PFSK-1 (cell line): Measurements from ENCODE around the gene LRRC32.

Experiments
- FOXP2 ChIP-seq: optimal IDR thresholded peaks from 2 replicates; pipeline ENCODE3; 2011; ENCODE audit warnings: borderline replicate concordance, control low read depth, inconsistent platforms; ENCODE audit not compliant: insufficient read depth; ENCODE audit errors: extremely low read length, extremely low read depth
- POLR2AphosphoS5 ChIP-seq: IDR thresholded peaks from 2 replicates; pipeline ENCODE4 v1.6.1; 2012; ENCODE audit warnings: low read depth, mild to moderate bottlenecking, control low read depth, low read length, moderate library complexity
- SIN3A ChIP-seq: IDR thresholded peaks from 2 replicates; pipeline ENCODE4 v1.6.1; 2012; ENCODE audit warnings: mild to moderate bottlenecking, low read length, moderate library complexity, borderline replicate concordance; ENCODE audit not compliant: insufficient read depth
- TAF1 ChIP-seq: IDR thresholded peaks from 2 replicates; pipeline ENCODE4 v1.6.1; 2012; ENCODE audit warnings: low read length, control low read depth, borderline replicate concordance; ENCODE audit not compliant: insufficient read depth

The LRRC32 gene

GRCh38 chr11:76610871-76611475, 59.6 kb downstream of the LRRC32 start:
- TF ChIP-seq POLR2AphosphoS5 (no peak), SIN3A (no peak), TAF1 (no peak)

DNA sequence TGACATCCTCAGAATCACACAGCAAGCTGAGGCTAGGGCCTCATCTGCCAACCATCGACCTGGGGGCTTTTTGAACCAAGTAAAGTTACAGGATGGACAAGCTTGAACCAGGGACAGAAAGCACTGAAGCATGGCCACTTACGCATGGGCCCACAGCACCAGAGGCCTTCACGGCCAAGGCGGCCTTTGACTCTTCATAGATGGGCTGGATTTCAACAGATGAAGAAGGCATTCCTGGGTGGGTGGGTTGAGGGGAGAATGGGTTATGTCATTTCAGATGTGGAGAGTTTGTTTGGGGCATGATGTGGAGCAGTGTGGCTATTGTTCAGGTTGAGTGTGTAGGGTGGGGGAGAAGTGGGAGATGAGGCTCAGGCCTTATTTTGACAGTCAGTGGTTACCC, 60.2 kb downstream of the LRRC32 start:
- TF ChIP-seq POLR2AphosphoS5 = no peak
- TF ChIP-seq TAF1 = no peak

- TF ChIP-seq FOXP2 (no peak), SIN3A (no peak), TAF1 (no peak), POLR2AphosphoS5 (no peak)
Observed at GRCh38 chr11:76609736-76610370, 60.7 kb downstream of the LRRC32 start.
